Esophagus muscularis mucosa (tissue), 3 donors: ENCODE results near the gene ARHGEF7.

ENCODE experiments used
- CTCF ChIP-seq, 3 experiments: fragments of 200-600 bp in 2 of 3; fragments of 450-650 bp in 1 of 3; sonication (generic) in 2 of 3; IDR thresholded peaks; one replicate each; pipeline ENCODE4 v1.5.1; 2017 to 2019; ENCODE audit warnings: antibody characterized with exemption in 3 of 3, mild to moderate bottlenecking in 2 of 3, moderate library complexity in 1 of 3
- POLR2A ChIP-seq: fragments of 450-650 bp; IDR thresholded peaks from one replicate; pipeline ENCODE4 v1.6.1; 2017; ENCODE audit warnings: antibody characterized with exemption, moderate library complexity, mild to moderate bottlenecking, low read depth
- POLR2AphosphoS5 ChIP-seq, 2 donors: sonication (generic); formaldehyde crosslinking; IDR thresholded peaks; one replicate each; pipeline ENCODE4 v1.6.1; 2017; ENCODE audit warnings: antibody characterized with exemption in 2 of 2

GRCh38 chr13:111090169-111090568 is 24.9 kb upstream of the ARHGEF7 start:
- TF ChIP-seq POLR2A = no peak
- no peak for TF ChIP-seq CTCF (IDR thresholded peaks at IDR 0.05)
- TF ChIP-seq POLR2AphosphoS5 (IDR thresholded peaks at IDR 0.05) = no peak
